A549 (cell line): Measurements from ENCODE around the gene SPRR3.

Source experiments
- FOSL2 ChIP-seq, 2 experiments: fragments of 450-650 bp in 1 of 2; fragments of >200 bp in 1 of 2; sonication (Bioruptor Twin) in 1 of 2; formaldehyde crosslinking; IDR thresholded peaks; 2 replicates each; pipeline versions ENCODE4 v1.5.0 to v1.6.1; 2016 to 2020; ENCODE audit warnings: mild to moderate bottlenecking in 1 of 2, moderate library complexity in 1 of 2
- HDAC2 ChIP-seq: fragments of 200-600 bp; sonication (generic); IDR thresholded peaks from 2 replicates; pipeline ENCODE4 v1.6.1; 2016
- HOXB5 ChIP-seq: fragments of 250-450 bp; sonication (Bioruptor Pico); IDR thresholded peaks from 2 replicates; pipeline ENCODE4 v1.5.0; 2020; ENCODE audit warnings: mild to moderate bottlenecking, moderate library complexity
- NPAS2 ChIP-seq: fragments of 250-450 bp; sonication (Bioruptor Pico); IDR thresholded peaks from 2 replicates; pipeline ENCODE4 v1.8.0; 2022; ENCODE audit warnings: mild to moderate bottlenecking, moderate library complexity, borderline replicate concordance
- POLR2A ChIP-seq: IDR thresholded peaks from 2 replicates; pipeline ENCODE4 v1.6.1; 2012; ENCODE audit warnings: mild to moderate bottlenecking, low read length
- RAD21 ChIP-seq, 2 experiments: fragments of >200 bp in 1 of 2; sonication (Bioruptor Twin) in 1 of 2; formaldehyde crosslinking in 1 of 2; IDR thresholded peaks in 1 of 2; conservative IDR thresholded peaks in 1 of 2; 2 replicates in 1 of 2; 3 replicates in 1 of 2; pipeline ENCODE4 v1.6.1; 2012 to 2018; ENCODE audit warnings: inconsistent platforms in 1 of 2
- ZSCAN20 ChIP-seq: fragments of 250-450 bp; sonication (Bioruptor Pico); IDR thresholded peaks from 2 replicates; pipeline ENCODE4 v1.8.0; 2022; ENCODE audit warnings: mild to moderate bottlenecking, moderate library complexity
- TF ChIP-seq, protein P1 (sequence below): fragments of >200 bp; sonication (Bioruptor Twin); formaldehyde crosslinking; IDR thresholded peaks from 3 replicates; pipeline ENCODE4 v1.5.1; 2016
- TF ChIP-seq, protein P2 (sequence below): fragments of 250-450 bp; sonication (Bioruptor Pico); IDR thresholded peaks from 2 replicates; pipeline ENCODE4 v1.5.0; 2021; ENCODE audit warnings: mild to moderate bottlenecking, moderate library complexity, borderline replicate concordance

DNA sequence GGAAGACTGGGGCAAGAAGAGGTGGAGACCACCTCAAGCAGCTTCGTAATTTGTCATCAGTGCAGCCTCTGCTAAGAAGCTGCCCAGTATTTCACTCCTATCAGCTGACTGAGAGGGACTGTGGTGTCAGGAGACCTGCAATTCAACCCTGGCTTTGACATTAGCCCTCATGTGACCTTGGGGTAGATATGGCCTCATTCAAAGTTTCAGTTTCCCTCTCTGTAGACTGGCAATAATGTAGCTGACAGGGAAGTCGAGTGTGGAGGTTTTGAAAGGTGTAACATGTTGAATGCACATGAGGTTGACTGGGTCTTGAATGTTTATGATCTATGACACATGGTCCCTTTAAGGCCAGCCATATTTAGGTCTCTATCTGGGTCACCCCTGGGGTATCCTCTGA, 33.3 kb upstream of the SPRR3 start:
- TF ChIP-seq, protein P1, sequence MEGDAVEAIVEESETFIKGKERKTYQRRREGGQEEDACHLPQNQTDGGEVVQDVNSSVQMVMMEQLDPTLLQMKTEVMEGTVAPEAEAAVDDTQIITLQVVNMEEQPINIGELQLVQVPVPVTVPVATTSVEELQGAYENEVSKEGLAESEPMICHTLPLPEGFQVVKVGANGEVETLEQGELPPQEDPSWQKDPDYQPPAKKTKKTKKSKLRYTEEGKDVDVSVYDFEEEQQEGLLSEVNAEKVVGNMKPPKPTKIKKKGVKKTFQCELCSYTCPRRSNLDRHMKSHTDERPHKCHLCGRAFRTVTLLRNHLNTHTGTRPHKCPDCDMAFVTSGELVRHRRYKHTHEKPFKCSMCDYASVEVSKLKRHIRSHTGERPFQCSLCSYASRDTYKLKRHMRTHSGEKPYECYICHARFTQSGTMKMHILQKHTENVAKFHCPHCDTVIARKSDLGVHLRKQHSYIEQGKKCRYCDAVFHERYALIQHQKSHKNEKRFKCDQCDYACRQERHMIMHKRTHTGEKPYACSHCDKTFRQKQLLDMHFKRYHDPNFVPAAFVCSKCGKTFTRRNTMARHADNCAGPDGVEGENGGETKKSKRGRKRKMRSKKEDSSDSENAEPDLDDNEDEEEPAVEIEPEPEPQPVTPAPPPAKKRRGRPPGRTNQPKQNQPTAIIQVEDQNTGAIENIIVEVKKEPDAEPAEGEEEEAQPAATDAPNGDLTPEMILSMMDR, result no peak
- TF ChIP-seq FOSL2 (IDR thresholded peaks at IDR 0.05) (no peak), FOSL2 (CRISPR knock-in tag; IDR thresholded peaks at IDR 0.05) (no peak), ZSCAN20 (CRISPR knock-in tag) (no peak), RAD21 (conservative IDR thresholded peaks at IDR 0.05 in 1 of 2, IDR thresholded peaks at IDR 0.05 in 1 of 2) (no peak), HOXB5 (CRISPR knock-in tag) (no peak), NPAS2 (CRISPR knock-in tag) (no peak), POLR2A (no peak), HDAC2 (no peak)
- TF ChIP-seq, protein P2, sequence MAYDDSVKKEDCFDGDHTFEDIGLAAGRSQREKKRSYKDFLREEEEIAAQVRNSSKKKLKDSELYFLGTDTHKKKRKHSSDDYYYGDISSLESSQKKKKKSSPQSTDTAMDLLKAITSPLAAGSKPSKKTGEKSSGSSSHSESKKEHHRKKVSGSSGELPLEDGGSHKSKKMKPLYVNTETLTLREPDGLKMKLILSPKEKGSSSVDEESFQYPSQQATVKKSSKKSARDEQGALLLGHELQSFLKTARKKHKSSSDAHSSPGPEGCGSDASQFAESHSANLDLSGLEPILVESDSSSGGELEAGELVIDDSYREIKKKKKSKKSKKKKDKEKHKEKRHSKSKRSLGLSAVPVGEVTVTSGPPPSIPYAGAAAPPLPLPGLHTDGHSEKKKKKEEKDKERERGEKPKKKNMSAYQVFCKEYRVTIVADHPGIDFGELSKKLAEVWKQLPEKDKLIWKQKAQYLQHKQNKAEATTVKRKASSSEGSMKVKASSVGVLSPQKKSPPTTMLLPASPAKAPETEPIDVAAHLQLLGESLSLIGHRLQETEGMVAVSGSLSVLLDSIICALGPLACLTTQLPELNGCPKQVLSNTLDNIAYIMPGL (CRISPR knock-in tag), result no peak
